Glutamatergic neuron (in vitro differentiated cells): ENCODE measurements around the gene TAF3. TPM values are rescaled to one million over a fixed set of nuclear protein-coding genes. Genes with fewer than 3 reads are reported as not detected.
A peak's percentile ranks its signal among the peaks of the same experiment; 100 is the strongest.

ENCODE experiments used
- DNase-seq: peaks from one replicate; pipeline ENCODE4 v3.0.0; 2022
- H3K27ac Mint-ChIP-seq: one replicate; pipeline ENCODE4 v1.8.0; 2020; ENCODE audit warnings: mild to moderate bottlenecking, mixed read lengths, inconsistent platforms; ENCODE audit not compliant: unreplicated experiment
- H3K27me3 Mint-ChIP-seq: one replicate; pipeline ENCODE4 v1.8.0; 2020; ENCODE audit warnings: mild to moderate bottlenecking, moderate library complexity, mixed read lengths, inconsistent platforms; ENCODE audit not compliant: unreplicated experiment
- H3K36me3 Mint-ChIP-seq: one replicate; pipeline ENCODE4 v1.8.0; 2020; ENCODE audit warnings: mild to moderate bottlenecking, mixed read lengths, inconsistent platforms; ENCODE audit not compliant: unreplicated experiment
- H3K4me1 Mint-ChIP-seq: one replicate; pipeline ENCODE4 v1.8.0; 2020; ENCODE audit warnings: mild to moderate bottlenecking, low read depth, mixed read lengths, inconsistent platforms; ENCODE audit not compliant: unreplicated experiment
- H3K4me3 Mint-ChIP-seq: one replicate; pipeline ENCODE4 v1.8.0; 2020; ENCODE audit warnings: mild to moderate bottlenecking, mixed read lengths, inconsistent platforms; ENCODE audit not compliant: unreplicated experiment
- H3K9me3 Mint-ChIP-seq: one replicate; pipeline ENCODE4 v1.8.0; 2020; ENCODE audit warnings: mild to moderate bottlenecking, moderate library complexity, mixed read lengths, inconsistent platforms; ENCODE audit not compliant: unreplicated experiment
- CTCF ChIP-seq: fragments of 200-600 bp; sonication (generic); IDR thresholded peaks from one replicate; pipeline ENCODE4 v1.5.0; 2021; ENCODE audit not compliant: partially characterized antibody, unreplicated experiment
- total RNA-seq: library from RNA; stranded (reverse); fragmentation: NEBNext Ultra II Directional; extraction: Animal tissue kit (Norgen Biotek cat#: 25700); gene quantifications from one replicate; pipeline ENCODE4 v1.2.1, GENCODE V29; 2021; ENCODE audit not compliant: unreplicated experiment

The TAF3 gene
- total RNA-seq, 1 donor from 2014 or later: 10.2 TPM

GRCh38 chr10:7813481-7813880, 4.8 kb upstream of the TAF3 start:
- no peak overlapping the region for H3K4me3 Mint-ChIP-seq
- H3K4me1 Mint-ChIP-seq: peaks cover 3% of the 10 kb centered on the region
- no peaks in the 10 kb centered on the region for H3K36me3 Mint-ChIP-seq
- no peak for TF ChIP-seq CTCF
- no peak for DNase-seq
- no peaks in the 10 kb centered on the region for H3K9me3 Mint-ChIP-seq
- peaks cover 11% of the 10 kb centered on the region for H3K27me3 Mint-ChIP-seq
- H3K27ac Mint-ChIP-seq: no peak overlapping the region

GRCh38 chr10:7817576-7817975, 729 bp upstream of the TAF3 start:
- Mint-ChIP-seq H3K27me3 (peaks cover 3% of the 10 kb centered on the region), H3K4me1 (peaks cover 7% of the 10 kb centered on the region), H3K4me3 (peak overlapping the region; percentile 100), H3K9me3 (peaks cover 5% of the 10 kb centered on the region), H3K27ac (no peak overlapping the region), H3K36me3 (no peaks in the 10 kb centered on the region)
- no peak for TF ChIP-seq CTCF
- no peak for DNase-seq

DNA sequence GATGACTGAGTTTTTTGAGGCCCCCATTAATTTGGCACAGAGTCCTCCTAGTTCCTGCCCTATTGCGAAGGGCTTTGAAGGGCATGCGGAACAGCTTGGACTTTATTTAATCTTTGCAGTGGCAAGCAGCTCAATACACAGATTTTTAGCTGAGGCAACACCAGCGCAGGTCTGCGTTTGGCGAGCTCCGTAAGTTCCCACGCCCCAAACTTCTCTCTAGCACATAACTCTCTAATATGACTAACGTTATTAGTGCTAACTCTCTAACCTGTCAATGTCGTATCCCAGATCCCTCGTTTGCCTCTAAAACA, 366 bp upstream of the TAF3 start:
- H3K27ac Mint-ChIP-seq: peak overlapping the region; percentile 15
- peaks cover 5% of the 10 kb centered on the region for H3K9me3 Mint-ChIP-seq
- H3K4me3 Mint-ChIP-seq: peak overlapping the region; percentile 100
- peaks cover 7% of the 10 kb centered on the region for H3K4me1 Mint-ChIP-seq
- peaks cover 3% of the 10 kb centered on the region for H3K27me3 Mint-ChIP-seq
- DNase-seq: no peak
- TF ChIP-seq CTCF: no peak
- no peaks in the 10 kb centered on the region for H3K36me3 Mint-ChIP-seq

- Mint-ChIP-seq H3K27me3 (peaks cover 3% of the 10 kb centered on the region), H3K27ac (peak overlapping the region; percentile 88), H3K9me3 (peaks cover 5% of the 10 kb centered on the region), H3K36me3 (no peaks in the 10 kb centered on the region), H3K4me1 (peaks cover 7% of the 10 kb centered on the region), H3K4me3 (peak overlapping the region; percentile 100)
- no peak for DNase-seq
- no peak for TF ChIP-seq CTCF
Observed at GRCh38 chr10:7819121-7819460, 786 bp downstream of the TAF3 start.

DNA sequence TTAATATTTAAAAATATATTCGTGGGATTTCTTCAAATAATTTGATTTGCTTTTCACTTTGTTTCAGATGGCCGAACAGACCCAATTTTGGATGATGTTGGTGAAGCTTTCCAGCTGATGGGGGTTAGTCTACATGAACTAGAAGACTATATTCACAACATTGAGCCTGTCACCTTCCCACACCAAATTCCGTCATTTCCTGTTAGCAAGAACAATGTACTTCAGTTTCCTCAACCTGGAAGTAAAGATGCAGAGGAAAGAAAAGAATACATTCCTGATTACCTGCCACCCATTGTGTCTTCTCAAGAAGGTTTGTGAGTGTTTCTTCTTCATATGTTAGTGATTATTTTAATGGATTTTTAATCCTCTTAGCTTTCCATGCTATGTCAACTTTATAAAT, 5.9 kb downstream of the TAF3 start:
- TF ChIP-seq CTCF: no peak
- peaks cover under 1% of the 10 kb centered on the region for H3K9me3 Mint-ChIP-seq
- no peak for DNase-seq
- peaks cover 2% of the 10 kb centered on the region for H3K27me3 Mint-ChIP-seq
- H3K36me3 Mint-ChIP-seq: no peaks in the 10 kb centered on the region
- H3K4me1 Mint-ChIP-seq: peaks cover 3% of the 10 kb centered on the region
- no peak overlapping the region for H3K27ac Mint-ChIP-seq
- no peak overlapping the region for H3K4me3 Mint-ChIP-seq
